GM18861 (cell line): ENCODE results near the gene MARCHF7.

Experiments used
- ATAC-seq: cut with Tn5 transposase; IDR thresholded peaks from one replicate; pipeline ENCODE4 v1.9.1; 2021; ENCODE audit not compliant: unreplicated experiment

MARCHF7 gene

GRCh38 chr2:159760326-159760725 is 48.0 kb downstream of the MARCHF7 start:
- no peak for ATAC-seq

DNA sequence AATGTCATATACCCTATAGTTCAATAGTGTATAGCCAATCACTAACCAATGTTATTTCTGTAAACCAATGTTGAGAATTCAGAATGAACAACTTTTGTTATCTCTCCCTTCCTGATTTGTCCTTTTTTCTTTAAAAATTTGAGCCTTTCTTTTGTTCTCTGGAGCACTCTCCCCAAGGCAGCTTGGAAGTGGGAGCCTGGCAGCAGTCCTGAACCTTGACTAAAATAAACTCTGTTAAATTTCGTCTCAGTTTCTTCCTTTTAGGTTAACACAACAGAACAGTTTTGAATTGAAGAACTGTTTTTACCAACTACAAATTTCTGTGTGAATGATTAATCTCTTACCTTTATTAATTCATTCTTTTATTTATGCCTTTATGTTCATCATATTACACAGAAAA is 49.8 kb downstream of the MARCHF7 start:
- no peak for ATAC-seq
